Right forelimb (tissue), 1 donor: Measurements from ENCODE around the gene MBTPS2.
"Not testable (repeated sequence)": the region's sequence is repeated elsewhere in the genome, so short reads cannot be mapped to it uniquely, and the experiment has no call there.

Experiments
- DNase-seq: peaks from one replicate; pipeline ENCODE4 v3.0.0-alpha.2; 2018

MBTPS2 gene

DNA sequence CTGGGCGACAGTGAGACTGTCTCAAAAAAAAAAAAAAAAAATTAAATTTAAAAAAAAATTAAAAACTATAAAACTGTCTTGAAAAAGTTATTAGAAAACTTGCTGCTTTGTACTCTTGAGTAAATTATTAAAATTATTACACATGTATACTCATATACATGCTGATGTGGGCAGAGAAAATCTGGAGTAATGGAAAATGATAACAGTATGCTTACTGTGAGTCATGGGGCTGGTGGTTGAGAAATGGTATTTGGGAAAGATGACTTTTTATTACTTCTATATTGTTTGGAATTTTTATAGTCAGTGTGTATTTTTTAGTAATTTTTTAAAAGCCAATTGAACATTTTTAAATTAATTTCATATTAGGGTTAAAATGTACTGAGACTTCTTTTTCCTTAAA lies 23.8 kb downstream of the MBTPS2 start:
- no peak for DNase-seq

DNA sequence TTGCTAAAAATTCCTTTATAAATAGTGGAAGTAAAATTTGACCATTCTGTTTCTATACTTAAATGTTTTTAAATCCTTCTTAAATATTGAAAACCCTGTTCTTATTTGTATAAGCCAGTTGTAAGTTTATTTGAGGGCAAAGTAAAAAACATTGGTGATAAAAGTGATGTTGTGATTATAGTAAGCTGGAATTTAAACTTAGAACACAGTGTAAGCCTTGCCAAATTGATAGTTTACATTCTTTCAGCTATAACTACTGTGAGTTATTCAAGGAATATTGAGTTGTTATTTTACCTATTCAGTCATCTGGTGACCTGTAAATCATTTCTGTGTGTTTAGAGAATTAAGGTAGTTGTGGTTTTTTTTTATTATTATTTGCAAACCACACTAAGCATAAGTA lies 26.0 kb downstream of the MBTPS2 start:
- no peak for DNase-seq

DNA sequence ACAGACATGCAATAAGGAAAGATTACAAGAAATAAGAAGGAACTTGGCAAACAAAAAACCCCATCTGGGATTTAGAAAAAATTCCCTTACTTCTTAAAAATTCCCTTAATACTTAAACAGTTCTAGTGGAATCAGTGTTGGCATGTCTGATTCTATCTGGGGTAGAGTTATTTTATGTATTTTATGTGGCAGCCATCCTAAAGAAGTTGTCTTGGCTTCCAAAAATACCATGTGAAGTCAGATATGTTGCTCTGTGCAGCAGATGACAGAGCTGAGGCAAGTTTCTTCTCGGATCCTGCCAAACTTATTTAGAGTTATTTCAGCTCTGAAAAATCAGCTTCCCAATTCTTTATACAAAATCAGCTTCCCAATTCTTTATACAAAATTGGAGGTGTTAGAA lies 31.1 kb downstream of the MBTPS2 start:
- no peak for DNase-seq

DNA sequence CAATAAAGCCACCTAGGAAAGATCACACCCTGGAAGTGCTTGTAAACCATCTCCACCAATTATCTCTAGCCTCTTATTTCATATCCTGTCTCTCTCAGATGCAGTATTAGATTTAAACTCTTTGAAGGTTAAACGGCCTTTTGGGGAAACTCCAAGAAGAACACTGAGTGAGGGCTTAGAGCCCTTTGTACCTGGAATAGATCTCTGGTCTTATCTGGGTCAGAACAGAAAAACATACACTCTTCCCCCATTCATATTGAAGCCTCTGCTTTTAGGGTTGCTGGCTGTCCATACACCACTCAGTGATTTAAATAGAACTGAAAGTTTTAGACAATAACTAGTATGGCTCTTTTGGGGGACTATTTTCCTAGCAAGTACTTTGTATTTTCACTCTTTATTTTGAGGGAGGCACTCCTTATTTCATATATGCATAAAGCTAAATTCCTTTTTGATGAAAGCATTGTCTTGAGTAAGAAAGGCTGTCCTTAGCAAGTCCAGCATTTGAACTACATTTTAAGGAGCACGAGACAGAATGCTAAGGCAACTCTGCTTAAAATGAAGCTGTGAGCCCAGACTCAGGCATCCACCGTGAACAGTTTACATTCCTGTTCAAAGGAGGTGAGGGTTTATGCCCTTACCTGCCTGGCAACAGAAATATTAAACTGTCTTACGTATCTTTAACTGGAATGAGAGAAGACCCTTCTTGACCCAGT lies 33.8 kb downstream of the MBTPS2 start:
- DNase-seq, result no peak

DNA sequence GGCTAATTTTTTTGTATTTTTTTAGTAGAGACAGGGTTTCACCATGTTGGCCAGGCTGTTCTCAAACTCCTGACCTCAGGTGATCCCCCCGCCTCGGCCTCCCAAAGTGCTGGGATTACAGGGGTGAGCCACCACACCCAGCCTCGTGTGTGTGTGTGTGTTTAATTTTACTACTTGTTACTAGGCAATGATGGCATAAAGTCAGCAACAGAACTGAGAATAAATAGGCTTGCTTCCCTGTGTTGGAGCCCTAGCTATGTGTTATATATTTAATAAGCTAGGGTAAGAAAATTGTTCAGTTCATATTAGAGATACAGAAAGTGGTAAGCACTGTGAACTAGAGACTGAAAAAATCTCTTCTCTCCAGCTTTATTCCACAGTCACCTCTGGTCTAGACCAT lies 34.8 kb downstream of the MBTPS2 start:
- not testable (repeated sequence) for DNase-seq

DNA sequence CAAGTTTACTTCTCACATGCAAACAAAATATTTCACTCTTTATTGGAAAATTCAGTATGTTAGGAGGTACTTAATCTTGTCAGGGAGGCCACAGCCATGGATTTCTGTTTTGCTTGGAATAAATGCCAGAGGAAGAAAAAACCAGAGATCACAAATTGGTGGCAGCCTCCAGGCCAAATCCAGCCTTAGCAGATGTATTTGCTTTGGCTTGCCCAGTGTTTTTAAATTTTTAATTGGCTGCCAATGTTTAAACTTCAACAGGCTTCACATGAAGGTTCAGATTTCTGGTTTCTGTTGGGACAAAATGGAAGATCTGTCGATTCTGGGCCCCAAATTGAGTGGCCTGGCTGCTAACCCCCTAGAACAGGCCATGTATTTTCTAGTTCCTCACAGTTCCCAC lies 35.6 kb downstream of the MBTPS2 start:
- DNase-seq, result no peak

DNA sequence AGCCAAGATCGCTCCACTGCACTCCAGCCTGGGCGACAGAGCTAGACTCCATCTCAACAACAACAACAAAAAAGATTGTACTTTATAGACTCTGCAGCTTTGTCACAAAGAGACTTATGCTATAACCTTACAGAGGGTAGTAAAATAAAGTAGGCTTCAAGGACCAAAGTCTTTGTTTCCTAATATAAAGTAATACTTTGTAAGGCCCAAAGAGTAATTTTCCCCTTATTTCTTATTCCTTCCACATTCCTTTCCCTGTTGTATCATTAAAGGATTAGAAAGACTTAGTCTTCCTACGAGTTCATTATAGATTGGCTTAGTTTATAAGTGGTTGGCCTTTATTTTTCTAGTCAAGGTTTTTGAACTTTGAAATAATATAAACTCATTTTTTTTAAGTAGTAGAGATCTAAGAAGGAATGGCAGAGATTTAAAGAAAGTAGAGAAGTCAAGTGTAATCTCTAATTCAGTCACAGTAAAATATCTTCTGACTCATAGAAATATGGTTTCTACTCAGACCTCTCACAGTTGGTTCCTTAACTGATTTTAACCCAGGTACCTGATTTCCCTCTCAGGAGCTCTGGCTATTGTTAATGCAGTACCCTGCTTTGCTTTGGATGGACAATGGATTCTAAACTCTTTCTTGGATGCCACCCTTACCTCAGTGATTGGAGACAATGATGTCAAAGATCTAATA lies 42.6 kb downstream of the MBTPS2 start:
- DNase-seq, result no peak

DNA sequence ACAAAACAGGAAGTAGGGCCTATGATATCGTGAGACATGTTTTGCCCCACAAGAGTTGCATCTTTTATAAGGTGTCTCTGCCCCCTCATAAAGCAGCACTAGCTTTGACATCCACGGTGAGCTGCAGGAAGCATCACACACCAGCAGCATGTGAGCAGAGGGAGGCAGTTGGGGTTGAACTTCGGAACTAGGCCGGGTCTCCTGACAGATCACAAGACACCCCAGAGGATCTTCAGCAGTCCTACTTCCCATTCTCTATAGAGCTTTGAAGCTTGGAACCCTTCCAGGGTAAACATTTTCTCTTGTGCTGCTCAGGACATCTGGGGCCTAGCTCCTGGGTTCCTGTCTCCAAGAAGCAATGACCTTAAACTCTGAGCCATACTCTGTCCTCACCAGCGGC lies 43.8 kb downstream of the MBTPS2 start:
- no peak for DNase-seq

DNA sequence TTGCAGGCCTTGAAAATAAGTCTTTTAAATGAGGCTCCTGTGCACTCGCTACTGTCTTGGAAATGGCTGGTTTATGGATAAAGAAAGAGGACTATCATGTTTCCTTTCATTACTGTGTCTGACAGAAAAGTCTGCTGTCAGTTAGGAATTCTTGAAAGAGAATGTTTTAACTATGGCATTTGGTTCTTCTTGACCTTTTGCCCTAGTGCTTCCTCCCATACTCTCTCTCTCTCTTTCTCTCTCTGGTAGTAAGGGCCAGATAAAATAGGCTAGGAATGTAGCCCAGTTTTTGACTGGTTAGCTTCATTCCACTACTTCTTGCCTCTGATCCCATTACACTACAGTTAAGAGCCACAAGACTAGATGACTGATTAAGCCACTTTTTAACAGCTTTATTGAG lies 46.2 kb downstream of the MBTPS2 start:
- DNase-seq, result no peak

DNA sequence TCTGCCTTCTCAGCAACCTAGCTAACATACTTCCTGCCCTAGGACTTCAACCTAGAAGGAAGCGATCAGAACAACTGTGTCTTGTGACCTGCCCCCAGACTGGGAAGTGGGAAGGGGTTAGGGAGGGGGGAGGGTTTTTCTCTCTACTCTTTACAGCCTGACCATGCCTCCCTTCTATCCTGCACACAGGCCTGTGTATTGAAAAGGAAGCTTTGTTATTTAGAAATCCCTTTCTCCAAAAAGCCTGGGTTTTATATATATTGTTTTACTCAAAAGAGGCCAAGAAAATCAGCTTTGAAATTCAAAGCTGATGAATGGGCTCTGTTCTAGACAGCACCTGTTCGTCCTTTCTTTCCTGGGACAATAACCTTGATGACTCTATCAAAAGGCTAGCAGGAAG lies 65.9 kb downstream of the MBTPS2 start:
- DNase-seq, result no peak

DNA sequence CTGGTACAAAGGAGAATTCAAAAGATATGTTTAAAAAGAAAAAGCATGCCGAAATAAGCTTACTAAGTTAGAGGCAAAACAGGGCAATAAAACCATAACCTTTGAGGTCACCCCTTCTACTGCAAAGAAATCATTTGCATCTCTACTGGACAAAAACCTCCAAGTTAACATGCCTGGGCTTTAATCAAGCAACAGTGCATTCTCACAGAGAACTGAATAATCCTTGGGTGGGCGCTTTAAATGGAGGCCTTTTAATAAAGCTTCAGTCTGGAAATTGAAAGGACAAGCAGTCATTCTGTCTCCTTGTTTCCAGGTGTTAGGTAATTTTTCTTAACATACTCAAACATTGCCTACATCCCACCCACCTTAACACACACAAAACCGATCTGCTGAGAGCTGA lies 66.5 kb downstream of the MBTPS2 start:
- DNase-seq, result no peak

DNA sequence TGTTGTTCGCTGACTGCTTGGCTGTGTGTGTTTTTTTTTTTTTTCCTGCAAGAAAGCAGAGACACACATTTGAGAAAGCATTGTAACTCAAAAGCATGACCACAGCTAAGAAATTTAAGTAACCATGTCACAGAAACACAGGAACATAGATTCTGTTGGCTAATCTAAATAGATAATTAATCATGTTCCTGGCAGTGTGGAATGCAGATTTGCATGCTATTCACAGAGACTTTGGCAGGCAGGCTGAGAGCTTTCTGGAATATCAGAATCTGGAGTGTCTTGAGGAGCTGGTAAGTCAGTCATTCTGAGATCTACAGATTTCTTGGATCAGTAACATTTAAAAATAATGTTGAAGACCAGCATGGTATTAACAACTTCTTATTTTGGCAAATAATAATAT lies 67.8 kb downstream of the MBTPS2 start:
- DNase-seq, result no peak

DNA sequence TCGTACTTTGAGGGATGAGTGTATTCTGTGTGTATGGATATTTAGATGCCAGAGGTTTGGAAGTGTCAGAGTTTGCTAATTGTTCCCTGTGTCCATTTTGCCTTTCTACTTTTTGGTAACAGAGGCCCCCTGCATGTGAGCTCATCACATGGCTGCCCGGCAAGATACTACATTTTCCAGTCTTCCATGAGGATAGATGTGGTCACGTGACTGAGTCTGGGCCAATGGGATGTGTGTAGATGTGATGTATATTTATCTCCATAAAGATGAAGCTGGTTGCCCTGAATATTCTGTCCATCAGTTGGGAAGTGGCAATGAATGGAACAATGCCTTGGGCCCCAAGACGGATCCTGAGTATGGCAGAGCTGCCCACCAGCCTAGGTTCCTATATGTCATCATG lies 72.1 kb downstream of the MBTPS2 start:
- no peak for DNase-seq

DNA sequence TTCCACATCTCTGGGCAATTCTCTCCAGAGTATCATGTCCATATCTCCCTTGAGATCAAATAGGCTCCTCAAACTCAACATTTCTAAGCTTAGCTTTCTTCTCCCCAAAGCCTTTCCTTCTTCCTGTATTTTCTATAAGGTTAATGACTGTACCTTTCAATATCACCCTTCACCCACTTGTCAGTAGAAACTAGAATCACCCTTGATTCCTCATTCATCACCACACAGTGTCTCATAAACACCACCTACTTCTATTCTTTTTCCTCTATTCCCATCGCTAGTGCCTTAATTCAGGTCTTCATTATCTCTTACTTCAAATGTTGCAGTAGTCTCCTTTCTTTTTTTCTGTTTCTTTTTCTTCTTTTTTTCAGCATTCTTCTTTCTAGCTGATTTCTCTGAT lies 72.8 kb downstream of the MBTPS2 start:
- DNase-seq, result no peak

DNA sequence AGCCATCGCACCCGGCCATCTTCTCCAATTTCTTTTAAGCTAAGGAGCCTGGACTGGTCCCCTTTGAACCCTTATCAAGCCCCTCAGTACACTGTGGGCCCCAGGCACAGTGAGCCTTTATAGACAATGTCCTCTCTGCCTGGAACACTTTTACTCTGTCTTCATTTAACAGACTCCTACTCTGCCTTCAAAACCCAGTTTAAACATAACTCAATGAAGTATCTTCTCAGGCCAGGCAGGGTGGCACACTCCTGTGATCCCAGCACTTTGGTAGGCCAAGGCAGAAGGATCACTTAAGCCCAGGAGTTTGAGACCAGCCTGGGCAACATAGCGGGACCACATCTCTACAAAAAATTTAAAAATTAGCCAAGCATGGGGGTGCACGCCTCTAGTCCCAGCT lies 73.6 kb downstream of the MBTPS2 start:
- DNase-seq, result no peak

DNA sequence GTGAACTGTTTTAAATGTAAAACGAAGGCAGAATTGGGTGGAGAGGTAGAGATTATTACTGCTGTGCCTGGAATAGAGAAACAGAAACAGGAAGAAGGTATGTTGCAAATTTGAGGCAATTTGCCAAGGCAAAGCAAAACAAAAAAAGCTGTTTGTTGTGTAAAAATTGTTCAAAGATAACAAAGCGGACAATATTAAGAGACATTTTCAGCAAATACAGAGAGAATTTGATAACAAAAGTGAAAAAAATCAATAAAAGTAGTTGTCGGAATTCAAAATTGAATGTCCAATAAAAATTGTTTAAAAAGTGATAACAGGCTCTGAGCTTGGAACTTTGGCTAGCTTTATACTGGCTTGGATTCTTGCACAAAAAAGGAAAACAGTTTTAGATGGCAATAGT lies 86.7 kb downstream of the MBTPS2 start:
- no peak for DNase-seq

DNA sequence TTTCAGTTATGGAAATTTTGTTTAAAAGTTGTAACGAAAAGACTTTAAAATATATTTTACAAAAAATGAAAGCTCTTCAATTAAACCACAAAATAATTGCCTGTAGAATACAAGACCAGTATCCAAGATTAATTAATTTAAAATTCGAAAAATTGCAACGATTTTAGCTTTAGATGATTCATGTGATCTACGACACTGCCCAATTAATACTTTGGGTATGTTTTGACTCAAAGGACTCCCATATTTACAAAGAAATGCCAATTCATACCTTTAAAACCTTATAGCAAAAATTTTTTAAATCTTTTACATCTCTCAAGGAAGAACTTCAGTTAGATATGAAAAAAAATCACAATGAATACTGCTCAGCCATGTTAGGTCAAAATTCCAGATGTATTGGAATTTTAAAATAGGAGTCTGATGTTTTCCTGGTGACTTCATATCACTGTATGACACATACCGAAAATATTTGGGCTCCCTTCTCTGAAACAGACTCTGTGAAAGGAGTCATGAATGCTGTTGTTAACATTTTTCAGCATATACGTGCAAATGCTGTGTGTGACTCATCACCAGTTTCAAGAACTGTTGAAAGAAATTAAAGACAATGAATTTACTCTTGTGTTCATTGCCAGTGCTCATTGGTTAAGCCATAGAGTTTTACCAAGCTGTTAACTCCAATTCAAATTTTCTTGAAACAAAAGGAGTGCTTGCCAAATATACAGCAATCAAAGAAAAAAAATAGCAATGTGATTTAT lies 87.3 kb downstream of the MBTPS2 start:
- DNase-seq, result no peak

DNA sequence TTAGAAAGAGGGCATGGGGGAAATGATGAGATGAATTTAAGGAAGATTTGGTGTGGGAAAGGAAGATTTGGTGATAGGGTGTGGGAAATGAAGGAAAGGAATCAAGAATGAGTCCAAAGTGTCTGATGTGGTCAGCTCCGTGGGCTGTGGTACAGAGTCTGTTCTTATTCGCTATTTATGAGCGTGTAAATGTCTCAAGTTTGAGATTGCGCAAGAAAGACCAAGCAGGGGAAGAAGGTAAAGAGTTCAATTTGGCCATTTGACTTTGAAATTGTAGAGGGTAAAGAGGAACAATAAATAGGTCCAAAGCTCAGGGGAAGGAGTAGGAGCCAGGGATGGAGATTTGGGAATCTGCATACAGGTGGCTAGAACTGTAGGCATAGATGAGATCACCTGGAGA lies 89.8 kb downstream of the MBTPS2 start:
- DNase-seq, result no peak

DNA sequence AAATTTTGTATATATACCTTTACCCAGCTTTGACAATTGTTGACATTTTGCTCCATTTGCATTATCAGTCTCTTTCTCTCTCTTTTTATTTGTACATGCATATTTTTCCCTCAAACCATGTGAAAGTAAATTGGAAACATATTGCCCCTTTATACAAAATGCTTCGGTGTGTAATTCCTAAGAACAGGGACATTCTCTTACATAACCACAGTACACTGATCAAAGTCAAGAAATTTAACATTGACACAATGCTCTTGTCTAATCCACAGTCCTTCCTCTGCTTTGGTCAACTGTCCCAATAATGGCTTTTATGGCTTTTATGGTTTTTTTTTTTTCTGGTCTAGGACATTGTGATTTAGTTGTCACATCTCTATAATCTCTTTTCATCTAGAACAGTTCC lies 91.6 kb downstream of the MBTPS2 start:
- DNase-seq, result no peak

DNA sequence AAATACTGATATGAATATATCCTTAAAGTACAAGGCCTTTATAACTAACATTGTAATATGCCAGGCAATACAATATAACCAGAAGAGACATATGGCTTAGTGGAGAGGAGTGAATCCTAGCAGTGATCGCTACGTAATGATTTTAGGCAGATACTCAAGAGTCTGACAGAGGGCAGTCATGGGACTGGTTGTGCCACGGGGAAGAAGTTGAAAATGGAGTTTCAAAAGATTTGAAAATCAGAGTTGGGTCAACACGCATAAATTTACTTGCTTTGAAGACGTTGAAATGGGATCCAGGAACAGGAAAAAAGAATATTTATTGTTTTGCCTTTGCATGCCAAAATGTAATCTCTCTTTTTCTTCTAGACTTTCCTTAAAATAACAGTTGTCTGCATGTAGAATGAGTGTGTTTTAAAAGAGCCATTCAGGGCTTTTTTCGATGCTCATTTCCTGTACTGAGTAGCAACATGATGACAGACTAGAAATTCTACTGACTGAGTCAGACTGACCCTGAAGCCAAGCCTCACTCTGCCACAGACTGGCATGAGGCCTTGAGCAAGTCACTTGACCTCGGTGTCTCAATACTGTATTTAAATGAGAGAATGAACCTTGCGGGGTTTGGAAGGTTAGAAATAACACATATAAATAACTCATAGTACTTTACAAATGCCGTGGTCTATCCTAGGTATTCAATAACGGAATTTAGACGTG lies 93.0 kb downstream of the MBTPS2 start:
- no peak for DNase-seq

DNA sequence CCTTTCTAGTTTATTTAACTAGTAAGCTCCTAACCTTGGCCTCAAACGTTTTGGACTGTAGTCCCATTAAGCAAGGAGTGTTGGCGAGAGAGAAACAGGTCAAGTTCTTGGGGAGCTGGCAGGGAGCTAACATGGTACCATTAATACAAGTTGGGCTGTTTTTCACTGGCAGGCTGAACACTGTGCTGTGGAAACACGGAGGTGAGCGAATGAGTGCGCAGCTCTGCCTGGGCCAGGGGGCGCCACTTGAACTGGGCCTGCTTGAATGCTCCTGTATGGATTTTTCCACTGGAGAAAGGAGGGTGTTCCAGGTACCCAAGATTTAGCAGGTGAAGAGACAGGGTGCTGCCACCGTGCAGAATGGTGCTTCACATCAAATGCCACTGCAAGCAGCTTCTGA lies 93.7 kb downstream of the MBTPS2 start:
- DNase-seq, result no peak

DNA sequence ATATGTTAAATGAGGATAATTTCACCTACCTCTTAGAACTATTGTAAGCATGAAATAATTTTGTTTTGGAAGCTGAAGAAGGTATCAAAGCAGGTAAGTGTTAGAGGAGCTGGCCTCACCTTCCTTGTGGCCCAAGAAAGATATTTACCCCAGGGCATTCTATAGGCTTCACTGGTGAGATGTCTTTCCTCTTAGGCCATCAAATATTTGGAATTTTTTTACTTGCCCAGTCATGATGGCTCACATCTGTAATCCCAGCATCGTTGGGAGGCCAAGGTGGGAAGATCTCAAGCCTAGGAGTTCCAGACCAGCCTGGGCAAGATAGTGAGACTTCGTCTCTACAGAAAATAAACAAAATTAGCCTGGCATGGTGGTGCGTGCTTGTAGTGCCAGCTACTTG lies 95.0 kb downstream of the MBTPS2 start:
- DNase-seq, result no peak
